Psoas muscle (tissue), 8 donors: ENCODE results near the gene ZSCAN22. TPM values are rescaled to one million over a fixed set of nuclear protein-coding genes. Genes with fewer than 3 reads are reported as not detected.

ENCODE experiments used
- ATAC-seq, 4 donors: fragments of 200-7000 bp; cut with Tn5 transposase; one replicate each; pipeline ENCODE4 v1.9.1; 2020; ENCODE audit warnings: moderate library complexity in 3 of 4, mild to moderate bottlenecking in 2 of 4
- DNase-seq, 2 donors: peaks; one replicate each; pipeline ENCODE4 v3.0.0-alpha.2; 2020
- H3K27ac ChIP-seq: fragments of 200-600 bp; one replicate; pipeline ENCODE4 v1.8.0; 2022
- H3K27me3 ChIP-seq, 3 donors: fragments of 200-600 bp in 1 of 3; one replicate each; pipeline versions ENCODE4 v1.6.1 to v1.8.0; 2013 to 2022; ENCODE audit warnings: low read length in 2 of 3, mild to moderate bottlenecking in 2 of 3, moderate library complexity in 1 of 3; ENCODE audit not compliant: insufficient read depth in 3 of 3
- H3K36me3 ChIP-seq, 2 donors: fragments of 200-600 bp in 1 of 2; one replicate each; pipeline versions ENCODE4 v1.6.1 to v1.8.0; 2013 to 2022; ENCODE audit warnings: low read depth in 1 of 2, mild to moderate bottlenecking in 1 of 2, moderate library complexity in 1 of 2; ENCODE audit not compliant: insufficient read depth in 1 of 2
- H3K4me1 ChIP-seq: fragments of 200-600 bp; one replicate; pipeline ENCODE4 v1.8.0; 2022
- H3K4me3 ChIP-seq: fragments of 200-600 bp; one replicate; pipeline ENCODE4 v1.8.0; 2022; ENCODE audit warnings: mild to moderate bottlenecking
- H3K9me3 ChIP-seq: fragments of 200-600 bp; one replicate; pipeline ENCODE4 v1.8.0; 2022
- CTCF ChIP-seq: fragments of 200-600 bp; IDR thresholded peaks from one replicate; pipeline ENCODE4 v1.8.0; 2022; ENCODE audit warnings: antibody characterized with exemption
- WGBS, 3 donors: extraction: QIAGEN DNeasy Blood & Tissue Kit; methylation state at CpG; one replicate each; pipeline versions ENCODE4 v1.1.6 to v1.1.7; 2013; 5-methylcytosine and 5-hydroxymethylcytosine counted together
- intact Hi-C, 2 donors: fragments of 100-400 bp; cut with DNase I; formaldehyde crosslinking; loops; one replicate each; pipeline versions ENCODE4 v1.11.0 to v1.14.2; 2022
- polyA plus RNA-seq, 3 donors: library from polyadenylated mRNA; stranded (reverse); fragments of 200-250 nt; gene quantifications; one replicate each; pipeline ENCODE4 v1.2.3, GENCODE V29; 2013
- total RNA-seq, 4 donors: library from RNA; stranded (reverse); fragmentation: NEBNext Ultra II Directional in 2 of 4; extraction: Animal tissue kit (Norgen Biotek cat#: 25700) in 2 of 4; gene quantifications; one replicate each; pipeline versions ENCODE4 v1.2.1 to v1.2.4, GENCODE V29; 2021 to 2023
- donor health status: healthy with polysubstance abuse.
- donor health status: DM: no; HTN: no; CAD: no; lungs with moderate emphysema.
- donor health status: Bipolar disorder and iron deficiency.
- donor health status: healthy.
- donor health status: DM: yes; HTN: yes; CAD: no.
- donor health status: DM: no; HTN: no; CAD: no.
- donor health status: DM: no; HTN: no; CAD: no.
- donor health status: DM: yes; HTN: yes; CAD: no.

ZSCAN22 gene
- total and polyA plus RNA-seq, 7 donors: 1.1 to 3.1 (median 2.0) TPM

- 0 to 1% (median 0%) methylated on average over 64 of the region's 64 CpGs for WGBS, 3 donors
- H3K27ac ChIP-seq: peak within 1 kb of the TSS; percentile 96
- peak; percentile 95 to 98 for DNase-seq
These were observed 60.0 kb downstream of the ZSCAN22 start, which contains the start of gene RPS5 for GRCh38 chr19:58386576-58387337. RPS5 (plus strand) TSS chr19:58387269; CDS start chr19:58388138, 869 bp downstream.

GRCh38 chr19:58387338-58388174 is 60.8 kb downstream of the ZSCAN22 start:
- peaks cover 30% of the 10 kb centered on the region for H3K4me1 ChIP-seq
- intact Hi-C loops: no loop called here
- H3K9me3 ChIP-seq: no peaks in the 10 kb centered on the region

More at GRCh38 chr19:58386576-58387337, 60.0 kb downstream of the ZSCAN22 start, which contains the start of gene RPS5:
- intact Hi-C loops: no loop called here
- H3K4me3 ChIP-seq: peak within 1 kb of the TSS; percentile 91
- peaks cover 34% of the 10 kb centered on the region for H3K4me1 ChIP-seq
- no peaks in the 10 kb centered on the region for H3K9me3 ChIP-seq
- TF ChIP-seq CTCF: no peak
- peak; percentile 92 to 95 (median 94) for ATAC-seq
- H3K27me3 ChIP-seq: no peaks in the 10 kb centered on the region
- peaks cover 3 to 36% of the 10 kb centered on the region in 2 donors for H3K36me3 ChIP-seq

GRCh38 chr19:58388175-58388526 is 61.4 kb downstream of the ZSCAN22 start:
- no peak for DNase-seq
- TF ChIP-seq CTCF: no peak
- intact Hi-C loops: no loop called here
- H3K27ac ChIP-seq: peak overlapping the region; percentile 96
- no peak for ATAC-seq
- no peaks in the 10 kb centered on the region for H3K27me3 ChIP-seq
- no peaks in the 10 kb centered on the region for H3K9me3 ChIP-seq
- WGBS, 3 donors: 79 to 81% (median 80%) methylated on average over 3 of the region's 3 CpGs
- peaks cover 30% of the 10 kb centered on the region for H3K4me1 ChIP-seq
- H3K36me3 ChIP-seq: peaks cover 3 to 47% of the 10 kb centered on the region in 2 donors
- peak overlapping the region; percentile 91 for H3K4me3 ChIP-seq

More at GRCh38 chr19:58387338-58388174, 60.8 kb downstream of the ZSCAN22 start:
- H3K36me3 ChIP-seq: peaks cover 3 to 41% of the 10 kb centered on the region in 2 donors
- H3K27me3 ChIP-seq: no peaks in the 10 kb centered on the region
- DNase-seq (no peak), ATAC-seq (peak in 2 of 4 donors; percentile 4 to 22)
- WGBS, 3 donors: 5 to 7% (median 6%) methylated on average over 39 of the region's 39 CpGs
- H3K27ac ChIP-seq: peak overlapping the region; percentile 96
- H3K4me3 ChIP-seq: peak overlapping the region; percentile 91
- no peak for TF ChIP-seq CTCF

Other genes with a start within 250 kb of the ZSCAN22 start
- 10 to 100 TPM; 13.1 to 36.8 (median 16.3) TPM for gene ZSCAN18, start 228.8 kb upstream of the ZSCAN22 start, total RNA-seq
- gene ZSCAN18, start 228.8 kb upstream of the ZSCAN22 start, polyA plus RNA-seq: 10 to 100 TPM in 2 of 3 donors, 1 to 10 TPM in 1; 9.5 to 14.0 (median 13.8) TPM
- 1 to 10 TPM; 1.4 to 5.7 (median 1.9) TPM for gene ZNF329, start 176.2 kb upstream of the ZSCAN22 start, total RNA-seq
- 1 to 10 TPM in 2 of 3 donors, under 1 TPM in 1; 0.79 to 3.5 (median 1.9) TPM for gene ZNF329, start 176.2 kb upstream of the ZSCAN22 start, polyA plus RNA-seq
- 10 to 100 TPM; 11.2 to 15.0 (median 14.8) TPM for gene ZNF274, start 143.9 kb upstream of the ZSCAN22 start, total RNA-seq
- gene ZNF274, start 143.9 kb upstream of the ZSCAN22 start, polyA plus RNA-seq: 10 to 100 TPM; 11.3 to 20.5 (median 13.9) TPM
- gene ZNF544, start 98.1 kb upstream of the ZSCAN22 start, total RNA-seq: 10 to 100 TPM in 1 of 4 donors, 1 to 10 TPM in 3; 2.4 to 15.3 (median 5.1) TPM
- 1 to 10 TPM; 3.8 to 8.1 (median 7.8) TPM for gene ZNF544, start 98.1 kb upstream of the ZSCAN22 start, polyA plus RNA-seq
- gene ZNF8, start 48.0 kb upstream of the ZSCAN22 start, total RNA-seq: 1 to 10 TPM; 1.5 to 2.5 (median 2.0) TPM
- gene ZNF8, start 48.0 kb upstream of the ZSCAN22 start, polyA plus RNA-seq: 1 to 10 TPM in 1 of 3 donors, under 1 TPM in 2; 0.35 to 1.3 (median 0.86) TPM
- gene ERVK3-1, start 21.6 kb upstream of the ZSCAN22 start, total RNA-seq: 10 to 100 TPM; 13.9 to 33.3 (median 16.4) TPM
- 10 to 100 TPM; 29.5 to 81.0 (median 77.4) TPM for gene ERVK3-1, start 21.6 kb upstream of the ZSCAN22 start, polyA plus RNA-seq
- 1 to 10 TPM; 1.6 to 5.4 (median 3.8) TPM for gene A1BG, start 26.5 kb downstream of the ZSCAN22 start, total RNA-seq
- 10 to 100 TPM in 2 of 3 donors, 1 to 10 TPM in 1; 5.2 to 12.0 (median 10.0) TPM for gene A1BG, start 26.5 kb downstream of the ZSCAN22 start, polyA plus RNA-seq
- under 1 TPM; 0.08 to 0.30 (median 0.18) TPM for gene ZNF497, start 35.8 kb downstream of the ZSCAN22 start, total RNA-seq
- under 1 TPM; 0.13 to 0.43 (median 0.30) TPM for gene ZNF497, start 35.8 kb downstream of the ZSCAN22 start, polyA plus RNA-seq
- gene ZNF837, start 54.0 kb downstream of the ZSCAN22 start, total RNA-seq: under 1 TPM; 0.10 to 0.34 (median 0.20) TPM
- gene ZNF837, start 54.0 kb downstream of the ZSCAN22 start, polyA plus RNA-seq: under 1 TPM; 0.08 to 0.33 (median 0.24) TPM
- gene RPS5, start 60.3 kb downstream of the ZSCAN22 start, total RNA-seq: 100 to 1,000 TPM; 513 to 839 (median 740) TPM
- gene RPS5, start 60.3 kb downstream of the ZSCAN22 start, polyA plus RNA-seq: 1,000 to 10,000 TPM; 1,118 to 2,384 (median 1,312) TPM
- gene RNF225, start 68.7 kb downstream of the ZSCAN22 start, total RNA-seq: not detected
- gene RNF225, start 68.7 kb downstream of the ZSCAN22 start, polyA plus RNA-seq: not detected
- 10 to 100 TPM in 3 of 4 donors, 1 to 10 TPM in 1; 9.5 to 16.2 (median 13.3) TPM for gene ZNF584, start 81.7 kb downstream of the ZSCAN22 start, total RNA-seq
- 10 to 100 TPM in 2 of 3 donors, 1 to 10 TPM in 1; 8.7 to 23.8 (median 11.6) TPM for gene ZNF584, start 81.7 kb downstream of the ZSCAN22 start, polyA plus RNA-seq
- gene ZNF132, start 113.2 kb downstream of the ZSCAN22 start, total RNA-seq: 1 to 10 TPM; 2.1 to 5.2 (median 4.3) TPM
- 1 to 10 TPM; 1.4 to 2.7 (median 1.6) TPM for gene ZNF132, start 113.2 kb downstream of the ZSCAN22 start, polyA plus RNA-seq
- 1 to 10 TPM; 4.4 to 8.9 (median 4.9) TPM for gene ZNF324B, start 124.6 kb downstream of the ZSCAN22 start, total RNA-seq
- gene ZNF324B, start 124.6 kb downstream of the ZSCAN22 start, polyA plus RNA-seq: 1 to 10 TPM; 2.5 to 6.2 (median 2.9) TPM
- 1 to 10 TPM; 3.5 to 7.2 (median 4.8) TPM for gene ZNF324, start 140.1 kb downstream of the ZSCAN22 start, total RNA-seq
- 1 to 10 TPM; 2.1 to 6.4 (median 3.1) TPM for gene ZNF324, start 140.1 kb downstream of the ZSCAN22 start, polyA plus RNA-seq
- 1 to 10 TPM; 3.5 to 8.1 (median 4.9) TPM for gene ZNF446, start 149.4 kb downstream of the ZSCAN22 start, total RNA-seq
- 1 to 10 TPM; 4.6 to 8.7 (median 6.3) TPM for gene ZNF446, start 149.4 kb downstream of the ZSCAN22 start, polyA plus RNA-seq
- gene SLC27A5, start 185.0 kb downstream of the ZSCAN22 start, total RNA-seq: 1 to 10 TPM; 3.1 to 6.6 (median 4.0) TPM
- 10 to 100 TPM in 2 of 3 donors, 1 to 10 TPM in 1; 6.1 to 11.0 (median 10.6) TPM for gene SLC27A5, start 185.0 kb downstream of the ZSCAN22 start, polyA plus RNA-seq
- 10 to 100 TPM in 1 of 4 donors, 1 to 10 TPM in 3; 7.7 to 13.0 (median 9.9) TPM for gene ZBTB45, start 192.8 kb downstream of the ZSCAN22 start, total RNA-seq
- 10 to 100 TPM in 1 of 3 donors, 1 to 10 TPM in 2; 6.2 to 12.5 (median 8.5) TPM for gene ZBTB45, start 192.8 kb downstream of the ZSCAN22 start, polyA plus RNA-seq
- 100 to 1,000 TPM; 165 to 212 (median 197) TPM for gene TRIM28, start 217.1 kb downstream of the ZSCAN22 start, total RNA-seq
- 100 to 1,000 TPM; 141 to 154 (median 147) TPM for gene TRIM28, start 217.1 kb downstream of the ZSCAN22 start, polyA plus RNA-seq
- gene CHMP2A, start 228.1 kb downstream of the ZSCAN22 start, total RNA-seq: 100 to 1,000 TPM in 2 of 4 donors, 10 to 100 TPM in 2; 96.5 to 126 (median 103) TPM
- gene CHMP2A, start 228.1 kb downstream of the ZSCAN22 start, polyA plus RNA-seq: 100 to 1,000 TPM; 149 to 184 (median 157) TPM
- gene UBE2M, start 231.6 kb downstream of the ZSCAN22 start, total RNA-seq: 100 to 1,000 TPM in 3 of 4 donors, 10 to 100 TPM in 1; 95.4 to 146 (median 125) TPM
- 100 to 1,000 TPM in 2 of 3 donors, 10 to 100 TPM in 1; 86.8 to 146 (median 145) TPM for gene UBE2M, start 231.6 kb downstream of the ZSCAN22 start, polyA plus RNA-seq
- gene MZF1, start 246.3 kb downstream of the ZSCAN22 start, total RNA-seq: 10 to 100 TPM in 2 of 4 donors, 1 to 10 TPM in 2; 8.2 to 13.0 (median 11.1) TPM
- 10 to 100 TPM in 1 of 3 donors, 1 to 10 TPM in 2; 5.0 to 12.5 (median 8.2) TPM for gene MZF1, start 246.3 kb downstream of the ZSCAN22 start, polyA plus RNA-seq